HepG2 (cell line): ENCODE results near the gene EMC8. TPM values are rescaled to one million over a fixed set of nuclear protein-coding genes. Genes with fewer than 3 reads are reported as not detected.

Experiments used
- BORCS8-MEF2B ChIP-seq: sonication (generic); formaldehyde crosslinking; IDR thresholded peaks from 2 replicates; pipeline ENCODE4 v1.8.0; 2022; ENCODE audit warnings: mild to moderate bottlenecking, missing genetic modification reagents
- CC2D1A ChIP-seq: sonication (generic); formaldehyde crosslinking; IDR thresholded peaks from 2 replicates; pipeline ENCODE4 v1.8.1; 2023; ENCODE audit warnings: mild to moderate bottlenecking, missing genetic modification reagents
- CCAR2 ChIP-seq: fragments of 200-400 bp; formaldehyde crosslinking; optimal IDR thresholded peaks from 2 replicates; pipeline ENCODE3; 2018; ENCODE audit warnings: low read depth, mild to moderate bottlenecking, low read length, moderate library complexity
- EED ChIP-seq: sonication (generic); formaldehyde crosslinking; IDR thresholded peaks from 2 replicates; pipeline ENCODE4 v1.5.0; 2020; ENCODE audit warnings: mild to moderate bottlenecking, missing genetic modification reagents
- ELF4 ChIP-seq: sonication (generic); formaldehyde crosslinking; IDR thresholded peaks from 2 replicates; pipeline ENCODE4 v1.5.0; 2020; ENCODE audit warnings: missing genetic modification reagents, mild to moderate bottlenecking, moderate library complexity, borderline replicate concordance
- FOXJ3 ChIP-seq: sonication (generic); formaldehyde crosslinking; IDR thresholded peaks from 2 replicates; pipeline ENCODE4 v1.4.0; 2020; ENCODE audit warnings: missing genetic modification reagents, mild to moderate bottlenecking, borderline replicate concordance
- GATAD2A ChIP-seq: IDR thresholded peaks from 2 replicates; pipeline ENCODE4 v1.6.1; 2016
- IRF2 ChIP-seq: IDR thresholded peaks from 2 replicates; pipeline ENCODE4 v1.6.1; 2018; ENCODE audit warnings: missing genetic modification reagents, missing compliant biosample characterization
- NFATC3 ChIP-seq: sonication (generic); formaldehyde crosslinking; IDR thresholded peaks from 2 replicates; pipeline ENCODE4 v1.5.1; 2020; ENCODE audit warnings: mild to moderate bottlenecking, missing genetic modification reagents
- NFKB2 ChIP-seq: sonication (generic); formaldehyde crosslinking; IDR thresholded peaks from 2 replicates; pipeline ENCODE4 v1.4.0; 2020; ENCODE audit warnings: missing genetic modification reagents, borderline replicate concordance
- RAD51 ChIP-seq: fragments of 450-650 bp; IDR thresholded peaks from 2 replicates; pipeline ENCODE4 v1.6.1; 2016; ENCODE audit warnings: borderline replicate concordance
- RBAK ChIP-seq: sonication (generic); formaldehyde crosslinking; IDR thresholded peaks from 2 replicates; pipeline ENCODE4 v1.5.1; 2020; ENCODE audit warnings: mild to moderate bottlenecking, missing genetic modification reagents
- SCMH1 ChIP-seq: sonication (generic); formaldehyde crosslinking; IDR thresholded peaks from 2 replicates; pipeline ENCODE4 v1.9.0; 2021; ENCODE audit warnings: missing genetic modification reagents, mild to moderate bottlenecking, borderline replicate concordance
- ZFP36L2 ChIP-seq: sonication (generic); formaldehyde crosslinking; IDR thresholded peaks from 2 replicates; pipeline ENCODE4 v1.4.0; 2020; ENCODE audit warnings: missing genetic modification reagents
- ZFP82 ChIP-seq: sonication (generic); formaldehyde crosslinking; IDR thresholded peaks from 2 replicates; pipeline ENCODE4 v1.5.1; 2020; ENCODE audit warnings: mild to moderate bottlenecking, missing genetic modification reagents, borderline replicate concordance
- ZMYM3 ChIP-seq: sonication (generic); formaldehyde crosslinking; IDR thresholded peaks from 2 replicates; pipeline ENCODE4 v1.5.1; 2020; ENCODE audit warnings: mild to moderate bottlenecking, missing genetic modification reagents
- ZNF33B ChIP-seq: sonication (generic); formaldehyde crosslinking; IDR thresholded peaks from 2 replicates; pipeline ENCODE4 v1.5.1; 2020; ENCODE audit warnings: mild to moderate bottlenecking, missing genetic modification reagents
- polyA plus RNA-seq, 8 experiments: library from polyadenylated mRNA; depleted of rRNA in 3 of 8; stranded (reverse) in 7 of 8; unstranded in 1 of 8; fragments of >200 nt; fragmentation: Illumina TruSeq in 4 of 8; extraction: Trizol in 4 of 8; gene quantifications; 2 replicates each; pipeline versions ENCODE4 v1.2.1 to v1.2.3, GENCODE V29; 2011 to 2016; ENCODE audit warnings: low read depth in 4 of 8, missing spikeins in 1 of 8, mixed read lengths in 1 of 8; ENCODE audit not compliant: insufficient read depth in 1 of 8
- total RNA-seq, 5 experiments: library from RNA; depleted of rRNA; stranded (reverse); fragments of >200 nt; fragmentation: Illumina TruSeq; extraction: Trizol; gene quantifications; 2 replicates each; pipeline ENCODE4 v1.2.3, GENCODE V29; 2016; ENCODE audit warnings: low read depth in 1 of 5
- TF ChIP-seq, protein P1 (sequence below): sonication (generic); formaldehyde crosslinking; IDR thresholded peaks from one replicate; pipeline ENCODE4 v1.5.1; 2020; ENCODE audit warnings: mild to moderate bottlenecking, missing genetic modification reagents; ENCODE audit errors: not compliant biosample characterization
- TF ChIP-seq, protein P2 (sequence below): sonication (generic); formaldehyde crosslinking; IDR thresholded peaks from 2 replicates; pipeline ENCODE4 v1.8.0; 2022; ENCODE audit warnings: mild to moderate bottlenecking, missing genetic modification reagents
- TF ChIP-seq, protein P3 (sequence below): sonication (generic); formaldehyde crosslinking; IDR thresholded peaks from 2 replicates; pipeline ENCODE4 v1.4.0; 2020; ENCODE audit warnings: mild to moderate bottlenecking, missing genetic modification reagents

EMC8 gene
- total and polyA plus RNA-seq, 2 of the 13 experiments (the other 11 are each of a cell fraction or from before 2014, with no cell fraction given): 55.0 to 76.0 TPM

DNA sequence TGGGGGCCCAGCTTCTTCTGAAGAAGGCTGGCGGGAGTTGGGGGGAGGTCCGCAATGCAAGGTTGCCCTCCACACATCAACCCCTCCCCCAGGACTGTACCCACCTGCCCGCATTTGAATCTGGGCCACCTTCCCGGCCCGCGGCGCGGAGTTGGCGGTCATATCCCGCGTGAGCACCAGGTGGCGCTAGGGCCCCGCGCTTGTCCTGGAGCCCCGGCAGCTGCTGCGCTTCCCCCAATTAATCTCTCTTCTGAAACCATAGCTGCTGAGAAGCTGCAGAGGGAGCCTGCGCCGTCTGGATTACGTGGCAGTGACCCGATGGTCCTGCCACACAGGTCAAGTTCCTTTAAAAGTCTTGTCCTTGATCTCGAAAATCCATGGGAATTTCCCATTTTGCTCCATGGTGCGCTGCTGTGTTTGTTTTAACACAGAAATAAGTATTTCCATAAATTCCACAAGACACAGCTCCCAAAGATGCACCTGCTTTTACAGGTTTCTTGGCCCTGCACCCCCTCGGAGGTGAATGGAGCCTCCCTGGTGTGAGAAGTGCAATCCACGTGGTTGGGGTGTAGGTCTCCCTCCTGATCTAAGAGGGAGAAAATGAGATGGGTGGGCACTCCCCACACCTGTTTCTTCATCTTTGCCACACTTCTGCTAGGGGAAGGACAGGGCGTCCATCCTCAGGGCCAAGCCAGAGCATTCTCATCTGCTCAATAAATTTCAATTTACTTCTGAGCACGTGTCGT is 22.2 kb upstream of the EMC8 start (continued):
- TF ChIP-seq, protein P1, sequence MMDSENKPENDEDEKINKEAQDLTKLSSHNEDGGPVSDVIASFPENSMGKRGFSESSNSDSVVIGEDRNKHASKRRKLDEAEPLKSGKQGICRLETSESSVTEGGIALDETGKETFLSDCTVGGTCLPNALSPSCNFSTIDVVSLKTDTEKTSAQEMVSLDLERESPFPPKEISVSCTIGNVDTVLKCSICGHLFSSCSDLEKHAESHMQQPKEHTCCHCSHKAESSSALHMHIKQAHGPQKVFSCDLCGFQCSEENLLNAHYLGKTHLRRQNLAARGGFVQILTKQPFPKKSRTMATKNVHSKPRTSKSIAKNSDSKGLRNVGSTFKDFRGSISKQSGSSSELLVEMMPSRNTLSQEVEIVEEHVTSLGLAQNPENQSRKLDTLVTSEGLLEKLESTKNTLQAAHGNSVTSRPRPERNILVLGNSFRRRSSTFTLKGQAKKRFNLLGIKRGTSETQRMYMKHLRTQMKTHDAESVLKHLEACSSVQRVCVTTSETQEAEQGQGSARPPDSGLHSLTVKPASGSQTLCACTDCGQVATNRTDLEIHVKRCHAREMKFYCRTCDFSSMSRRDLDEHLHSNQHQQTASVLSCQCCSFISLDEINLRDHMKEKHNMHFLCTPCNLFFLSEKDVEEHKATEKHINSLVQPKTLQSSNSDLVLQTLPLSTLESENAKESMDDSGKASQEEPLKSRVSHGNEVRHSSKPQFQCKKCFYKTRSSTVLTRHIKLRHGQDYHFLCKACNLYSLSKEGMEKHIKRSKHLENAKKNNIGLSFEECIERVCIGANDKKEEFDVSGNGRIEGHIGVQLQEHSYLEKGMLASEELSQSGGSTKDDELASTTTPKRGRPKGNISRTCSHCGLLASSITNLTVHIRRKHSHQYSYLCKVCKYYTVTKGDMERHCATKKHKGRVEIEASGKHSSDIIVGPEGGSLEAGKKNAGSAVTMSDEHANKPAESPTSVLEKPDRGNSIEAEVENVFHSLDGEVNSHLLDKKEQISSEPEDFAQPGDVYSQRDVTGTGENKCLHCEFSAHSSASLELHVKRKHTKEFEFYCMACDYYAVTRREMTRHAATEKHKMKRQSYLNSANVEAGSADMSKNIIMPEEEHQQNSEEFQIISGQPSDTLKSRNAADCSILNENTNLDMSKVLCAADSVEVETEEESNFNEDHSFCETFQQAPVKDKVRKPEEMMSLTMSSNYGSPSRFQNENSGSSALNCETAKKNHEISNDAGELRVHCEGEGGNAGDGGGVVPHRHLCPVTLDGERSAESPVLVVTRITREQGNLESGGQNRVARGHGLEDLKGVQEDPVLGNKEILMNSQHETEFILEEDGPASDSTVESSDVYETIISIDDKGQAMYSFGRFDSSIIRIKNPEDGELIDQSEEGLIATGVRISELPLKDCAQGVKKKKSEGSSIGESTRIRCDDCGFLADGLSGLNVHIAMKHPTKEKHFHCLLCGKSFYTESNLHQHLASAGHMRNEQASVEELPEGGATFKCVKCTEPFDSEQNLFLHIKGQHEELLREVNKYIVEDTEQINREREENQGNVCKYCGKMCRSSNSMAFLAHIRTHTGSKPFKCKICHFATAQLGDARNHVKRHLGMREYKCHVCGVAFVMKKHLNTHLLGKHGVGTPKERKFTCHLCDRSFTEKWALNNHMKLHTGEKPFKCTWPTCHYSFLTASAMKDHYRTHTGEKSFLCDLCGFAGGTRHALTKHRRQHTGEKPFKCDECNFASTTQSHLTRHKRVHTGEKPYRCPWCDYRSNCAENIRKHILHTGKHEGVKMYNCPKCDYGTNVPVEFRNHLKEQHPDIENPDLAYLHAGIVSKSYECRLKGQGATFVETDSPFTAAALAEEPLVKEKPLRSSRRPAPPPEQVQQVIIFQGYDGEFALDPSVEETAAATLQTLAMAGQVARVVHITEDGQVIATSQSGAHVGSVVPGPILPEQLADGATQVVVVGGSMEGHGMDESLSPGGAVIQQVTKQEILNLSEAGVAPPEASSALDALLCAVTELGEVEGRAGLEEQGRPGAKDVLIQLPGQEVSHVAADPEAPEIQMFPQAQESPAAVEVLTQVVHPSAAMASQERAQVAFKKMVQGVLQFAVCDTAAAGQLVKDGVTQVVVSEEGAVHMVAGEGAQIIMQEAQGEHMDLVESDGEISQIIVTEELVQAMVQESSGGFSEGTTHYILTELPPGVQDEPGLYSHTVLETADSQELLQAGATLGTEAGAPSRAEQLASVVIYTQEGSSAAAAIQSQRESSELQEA: no peak
- TF ChIP-seq FOXJ3 (CRISPR knock-in tag) (no peak), NFKB2 (peak; percentile 43; the same call in 1 of the 2 replicates), ZFP36L2 (CRISPR knock-in tag) (no peak), RAD51 (no peak), GATAD2A (CRISPR knock-in tag) (peak; percentile 36; the same call in 1 of the 2 replicates), EED (CRISPR knock-in tag) (no peak), ELF4 (no peak), SCMH1 (CRISPR knock-in tag) (no peak), CCAR2 (no peak), ZNF33B (CRISPR knock-in tag) (no peak), RBAK (CRISPR knock-in tag) (no peak), IRF2 (CRISPR knock-in tag) (0 out of 2 replicates have a peak, but pooled peaks have one; percentile 48), BORCS8-MEF2B (CRISPR knock-in tag) (peak; percentile 75; the same call in 1 of the 2 replicates), CC2D1A (CRISPR knock-in tag) (no peak), NFATC3 (CRISPR knock-in tag) (no peak), ZMYM3 (CRISPR knock-in tag) (no peak), ZFP82 (CRISPR knock-in tag) (no peak)
- TF ChIP-seq, protein P2, sequence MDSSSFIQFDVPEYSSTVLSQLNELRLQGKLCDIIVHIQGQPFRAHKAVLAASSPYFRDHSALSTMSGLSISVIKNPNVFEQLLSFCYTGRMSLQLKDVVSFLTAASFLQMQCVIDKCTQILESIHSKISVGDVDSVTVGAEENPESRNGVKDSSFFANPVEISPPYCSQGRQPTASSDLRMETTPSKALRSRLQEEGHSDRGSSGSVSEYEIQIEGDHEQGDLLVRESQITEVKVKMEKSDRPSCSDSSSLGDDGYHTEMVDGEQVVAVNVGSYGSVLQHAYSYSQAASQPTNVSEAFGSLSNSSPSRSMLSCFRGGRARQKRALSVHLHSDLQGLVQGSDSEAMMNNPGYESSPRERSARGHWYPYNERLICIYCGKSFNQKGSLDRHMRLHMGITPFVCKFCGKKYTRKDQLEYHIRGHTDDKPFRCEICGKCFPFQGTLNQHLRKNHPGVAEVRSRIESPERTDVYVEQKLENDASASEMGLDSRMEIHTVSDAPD (CRISPR knock-in tag): no peak
- TF ChIP-seq, protein P3, sequence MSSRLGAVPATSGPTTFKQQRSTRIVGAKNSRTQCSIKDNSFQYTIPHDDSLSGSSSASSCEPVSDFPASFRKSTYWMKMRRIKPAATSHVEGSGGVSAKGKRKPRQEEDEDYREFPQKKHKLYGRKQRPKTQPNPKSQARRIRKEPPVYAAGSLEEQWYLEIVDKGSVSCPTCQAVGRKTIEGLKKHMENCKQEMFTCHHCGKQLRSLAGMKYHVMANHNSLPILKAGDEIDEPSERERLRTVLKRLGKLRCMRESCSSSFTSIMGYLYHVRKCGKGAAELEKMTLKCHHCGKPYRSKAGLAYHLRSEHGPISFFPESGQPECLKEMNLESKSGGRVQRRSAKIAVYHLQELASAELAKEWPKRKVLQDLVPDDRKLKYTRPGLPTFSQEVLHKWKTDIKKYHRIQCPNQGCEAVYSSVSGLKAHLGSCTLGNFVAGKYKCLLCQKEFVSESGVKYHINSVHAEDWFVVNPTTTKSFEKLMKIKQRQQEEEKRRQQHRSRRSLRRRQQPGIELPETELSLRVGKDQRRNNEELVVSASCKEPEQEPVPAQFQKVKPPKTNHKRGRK (CRISPR knock-in tag): no peak
